ENCODE data around the gene SEPHS1.

- TF ChIP-seq CTCF (IDR thresholded peaks at IDR 0.05; ENCODE audit: insufficient read depth, low read depth, low read length), result no peak
- TF ChIP-seq EZH2 (IDR thresholded peaks at IDR 0.05; ENCODE audit: insufficient read depth, low read length), result no peak
Measured at GRCh38 chr10:13335881-13336280, 12.2 kb downstream of the SEPHS1 start.

Data from astrocyte (in vitro differentiated cells and primary cell).